Upper lobe of left lung (tissue), 6 donors: ENCODE results near the gene NR3C2. TPM values are rescaled to one million over a fixed set of nuclear protein-coding genes. Genes with fewer than 3 reads are reported as not detected.

Experiments
- ATAC-seq, 2 donors: fragments of 200-7000 bp; cut with Tn5 transposase; one replicate each; pipeline ENCODE4 v1.9.1; 2022; ENCODE audit warnings: mild to moderate bottlenecking in 2 of 2, moderate library complexity in 2 of 2; ENCODE audit not compliant: low FRiP score in 2 of 2
- DNase-seq, 2 donors: peaks; one replicate each; pipeline ENCODE4 v3.0.0-alpha.2; 2019 to 2020
- H3K27ac ChIP-seq, 4 donors: fragments of 200-600 bp; sonication (generic); one replicate each; pipeline ENCODE4 v1.5.1; 2016 to 2019
- H3K27me3 ChIP-seq, 4 donors: fragments of 200-600 bp; sonication (generic); one replicate each; pipeline ENCODE4 v1.5.1; 2017 to 2019
- H3K36me3 ChIP-seq, 4 donors: fragments of 200-600 bp; sonication (generic); one replicate each; pipeline ENCODE4 v1.5.1; 2016 to 2019
- H3K4me1 ChIP-seq, 4 donors: fragments of 200-600 bp; sonication (generic); one replicate each; pipeline ENCODE4 v1.5.1; 2018 to 2019
- H3K4me3 ChIP-seq, 4 donors: fragments of 200-600 bp; sonication (generic); one replicate each; pipeline ENCODE4 v1.5.1; 2017 to 2019; ENCODE audit warnings: mild to moderate bottlenecking in 2 of 4, moderate library complexity in 1 of 4
- H3K9me3 ChIP-seq, 4 donors: fragments of 200-600 bp; sonication (generic); one replicate each; pipeline ENCODE4 v1.5.1; 2018 to 2019
- EP300 ChIP-seq, 4 donors: sonication (generic); formaldehyde crosslinking; IDR thresholded peaks; one replicate each; pipeline ENCODE4 v1.5.1; 2017; ENCODE audit warnings: antibody characterized with exemption in 4 of 4, control low read depth in 2 of 4
- POLR2A ChIP-seq, 4 donors: fragments of 450-650 bp; IDR thresholded peaks; one replicate each; pipeline ENCODE4 v1.5.1; 2016 to 2017; ENCODE audit warnings: antibody characterized with exemption in 4 of 4, mild to moderate bottlenecking in 2 of 4
- POLR2AphosphoS5 ChIP-seq, 2 donors: sonication (generic); formaldehyde crosslinking; IDR thresholded peaks; one replicate each; pipeline ENCODE4 v1.5.1; 2017; ENCODE audit warnings: antibody characterized with exemption in 2 of 2
- WGBS, 2 donors: methylation state at CpG; one replicate each; pipeline ENCODE4 v1.1.5; 2017 to 2018; 5-methylcytosine and 5-hydroxymethylcytosine counted together
- total RNA-seq, 6 donors: library from RNA; depleted of rRNA in 4 of 6; stranded (reverse); fragments of >200 nt in 4 of 6; gene quantifications; one replicate each; pipeline versions ENCODE4 v1.1.0 to v1.2.1, GENCODE V29; 2016 to 2021
- TF ChIP-seq, protein P1 (sequence below), 6 experiments: fragments of 450-650 bp in 4 of 6; fragments of 200-600 bp in 2 of 6; sonication (generic) in 2 of 6; IDR thresholded peaks; one replicate each; pipeline ENCODE4 v1.5.1; 2016 to 2019; ENCODE audit warnings: antibody characterized with exemption in 6 of 6
- donor health status: DM: no; HTN: no; CAD: no; lungs with moderate emphysema.
- donor health status: DM: no; HTN: yes; CAD: no; lungs with severe emphysema.

The NR3C2 gene
- total RNA-seq, 6 donors from 2014 or later: 10.3 to 39.8 (median 23.7) TPM

DNA sequence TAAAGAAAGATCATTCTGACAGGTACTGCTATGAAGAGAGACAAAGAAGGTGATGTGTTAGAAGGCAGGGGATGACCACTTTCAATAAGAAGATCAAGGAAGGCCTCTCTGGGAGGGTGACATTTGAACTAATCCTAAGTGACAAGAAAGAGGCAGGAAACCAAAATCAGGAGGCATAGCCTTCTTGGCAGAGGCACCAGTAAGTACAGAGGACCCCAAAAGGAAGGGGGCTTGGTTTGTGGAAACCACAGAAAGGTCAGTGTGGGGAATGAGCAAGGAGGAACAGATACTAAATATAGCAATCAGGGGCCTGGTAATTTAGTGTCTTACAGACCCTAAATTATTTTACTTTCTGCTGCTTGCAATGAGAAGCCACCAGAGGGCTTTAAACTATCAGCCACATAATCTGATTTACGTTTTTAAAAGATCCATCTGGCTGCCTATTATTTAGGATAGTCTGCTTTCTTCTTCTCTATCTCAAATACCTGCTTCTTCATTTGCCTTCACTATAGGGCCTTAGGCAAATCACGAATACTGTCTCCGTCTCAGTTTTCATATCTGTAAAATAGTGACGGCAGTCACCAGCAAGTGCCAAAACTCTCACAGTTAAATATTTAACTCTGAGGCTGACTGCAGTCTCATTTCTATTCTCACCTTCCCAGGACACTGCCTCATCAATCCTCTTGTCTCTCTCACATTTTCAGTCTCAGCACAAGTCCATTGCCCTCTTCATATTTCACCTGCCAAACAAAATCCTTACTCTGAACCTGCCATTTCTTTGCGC, 16.7 kb downstream of the NR3C2 start:
- ATAC-seq (no peak), DNase-seq (no peak)
- no peaks in the 10 kb centered on the region for H3K27me3 ChIP-seq
- TF ChIP-seq EP300 (IDR thresholded peaks at IDR 0.05) (no peak), POLR2AphosphoS5 (IDR thresholded peaks at IDR 0.05) (no peak), POLR2A (IDR thresholded peaks at IDR 0.05) (no peak)
- TF ChIP-seq, protein P1, sequence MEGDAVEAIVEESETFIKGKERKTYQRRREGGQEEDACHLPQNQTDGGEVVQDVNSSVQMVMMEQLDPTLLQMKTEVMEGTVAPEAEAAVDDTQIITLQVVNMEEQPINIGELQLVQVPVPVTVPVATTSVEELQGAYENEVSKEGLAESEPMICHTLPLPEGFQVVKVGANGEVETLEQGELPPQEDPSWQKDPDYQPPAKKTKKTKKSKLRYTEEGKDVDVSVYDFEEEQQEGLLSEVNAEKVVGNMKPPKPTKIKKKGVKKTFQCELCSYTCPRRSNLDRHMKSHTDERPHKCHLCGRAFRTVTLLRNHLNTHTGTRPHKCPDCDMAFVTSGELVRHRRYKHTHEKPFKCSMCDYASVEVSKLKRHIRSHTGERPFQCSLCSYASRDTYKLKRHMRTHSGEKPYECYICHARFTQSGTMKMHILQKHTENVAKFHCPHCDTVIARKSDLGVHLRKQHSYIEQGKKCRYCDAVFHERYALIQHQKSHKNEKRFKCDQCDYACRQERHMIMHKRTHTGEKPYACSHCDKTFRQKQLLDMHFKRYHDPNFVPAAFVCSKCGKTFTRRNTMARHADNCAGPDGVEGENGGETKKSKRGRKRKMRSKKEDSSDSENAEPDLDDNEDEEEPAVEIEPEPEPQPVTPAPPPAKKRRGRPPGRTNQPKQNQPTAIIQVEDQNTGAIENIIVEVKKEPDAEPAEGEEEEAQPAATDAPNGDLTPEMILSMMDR (IDR thresholded peaks at IDR 0.05): no peak
- H3K27ac ChIP-seq: no peak overlapping the region
- 76 to 77% methylated on average over 5 of the region's 5 CpGs for WGBS, 2 donors
- H3K4me3 ChIP-seq: no peak overlapping the region
- no peaks in the 10 kb centered on the region for H3K9me3 ChIP-seq
- peaks cover 0 to under 1% (median 0%) of the 10 kb centered on the region in 4 donors for H3K4me1 ChIP-seq
- H3K36me3 ChIP-seq: no peaks in the 10 kb centered on the region

DNA sequence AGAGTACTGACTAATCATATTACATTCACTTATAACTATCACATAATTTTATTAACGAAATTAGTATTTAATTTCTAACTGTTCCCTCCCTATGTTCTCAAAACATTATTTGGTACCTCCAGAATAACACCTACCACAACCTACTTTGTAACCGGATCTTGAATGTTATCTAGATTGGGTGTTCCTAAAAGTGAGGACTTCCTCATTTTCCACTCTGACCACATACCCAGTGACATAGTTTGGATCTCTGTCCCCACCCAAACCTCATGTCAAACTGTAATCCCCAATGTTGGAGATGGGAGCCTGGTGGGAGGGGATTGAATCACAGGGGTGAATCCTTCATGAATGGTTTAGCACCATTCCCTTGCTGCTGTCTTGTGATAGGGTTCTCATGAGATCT, 21.8 kb downstream of the NR3C2 start:
- H3K36me3 ChIP-seq: no peaks in the 10 kb centered on the region
- H3K4me1 ChIP-seq: no peaks in the 10 kb centered on the region
- 39 to 62% methylated on average over 2 of the region's 2 CpGs for WGBS, 2 donors
- no peak overlapping the region for H3K27ac ChIP-seq
- TF ChIP-seq POLR2A (IDR thresholded peaks at IDR 0.05) (no peak), EP300 (IDR thresholded peaks at IDR 0.05) (no peak)
- TF ChIP-seq, protein P1 (IDR thresholded peaks at IDR 0.05): no peak
- ATAC-seq (no peak), DNase-seq (no peak)
- H3K9me3 ChIP-seq: no peaks in the 10 kb centered on the region
- H3K4me3 ChIP-seq: no peak overlapping the region
- H3K27me3 ChIP-seq: no peaks in the 10 kb centered on the region

DNA sequence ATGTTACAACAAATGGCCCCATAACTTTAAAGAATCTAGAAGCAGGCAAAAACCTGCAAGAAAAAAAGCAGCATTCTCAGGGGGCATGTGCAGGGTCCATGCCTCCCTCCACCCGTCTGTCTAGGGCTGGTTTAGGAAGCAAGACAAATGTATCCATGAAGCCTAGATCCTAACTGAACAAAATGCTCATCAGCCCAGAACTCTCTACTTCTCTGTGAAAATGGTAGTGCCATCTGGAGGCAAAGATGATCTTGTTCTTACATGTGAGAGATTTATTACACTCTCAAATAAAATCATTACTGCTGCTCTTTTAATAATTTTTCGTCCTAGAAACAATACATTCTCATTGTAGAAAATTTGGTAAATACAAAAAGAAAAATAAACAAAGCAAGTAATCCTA, 26.7 kb downstream of the NR3C2 start:
- Histone ChIP-seq H3K36me3 (no peaks in the 10 kb centered on the region), H3K4me1 (peaks cover 0 to 10% (median 0%) of the 10 kb centered on the region in 4 donors), H3K9me3 (no peaks in the 10 kb centered on the region), H3K27me3 (no peaks in the 10 kb centered on the region), H3K4me3 (no peak overlapping the region), H3K27ac (no peak overlapping the region)
- TF ChIP-seq, protein P1 (IDR thresholded peaks at IDR 0.05): no peak
- TF ChIP-seq POLR2A (IDR thresholded peaks at IDR 0.05): no peak
- TF ChIP-seq POLR2AphosphoS5 (IDR thresholded peaks at IDR 0.05): no peak
- TF ChIP-seq EP300 (IDR thresholded peaks at IDR 0.05): no peak
- 80 to 90% methylated on average over 2 of the region's 2 CpGs for WGBS, 2 donors
- ATAC-seq (no peak), DNase-seq (no peak)

DNA sequence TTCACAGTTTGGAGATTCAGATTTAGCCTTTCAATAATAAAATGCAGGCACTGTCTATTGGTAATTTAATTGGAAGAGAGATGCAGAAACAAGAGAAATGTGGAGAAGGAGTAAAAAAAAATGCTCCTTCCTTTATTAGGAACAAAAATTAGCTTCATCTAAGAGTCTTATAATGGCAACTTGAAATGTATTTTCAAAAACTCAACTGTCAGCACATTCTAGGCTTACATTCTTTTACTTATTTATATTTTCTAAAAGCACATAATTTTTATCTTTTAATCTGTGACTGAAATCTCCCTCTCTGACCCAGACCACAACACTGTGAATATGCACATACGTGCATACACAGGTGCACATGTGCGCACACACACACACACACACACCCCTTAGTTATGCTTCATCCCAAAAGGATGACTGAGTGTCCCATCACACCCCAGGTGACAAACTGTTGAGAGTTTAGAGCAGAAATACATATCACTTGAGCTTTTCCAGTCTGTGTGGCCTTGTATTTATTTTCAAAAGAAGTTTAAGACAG, 29.7 kb downstream of the NR3C2 start:
- no peak for ATAC-seq
- 94 to 100% methylated on average over 2 of the region's 2 CpGs for WGBS, 2 donors

DNA sequence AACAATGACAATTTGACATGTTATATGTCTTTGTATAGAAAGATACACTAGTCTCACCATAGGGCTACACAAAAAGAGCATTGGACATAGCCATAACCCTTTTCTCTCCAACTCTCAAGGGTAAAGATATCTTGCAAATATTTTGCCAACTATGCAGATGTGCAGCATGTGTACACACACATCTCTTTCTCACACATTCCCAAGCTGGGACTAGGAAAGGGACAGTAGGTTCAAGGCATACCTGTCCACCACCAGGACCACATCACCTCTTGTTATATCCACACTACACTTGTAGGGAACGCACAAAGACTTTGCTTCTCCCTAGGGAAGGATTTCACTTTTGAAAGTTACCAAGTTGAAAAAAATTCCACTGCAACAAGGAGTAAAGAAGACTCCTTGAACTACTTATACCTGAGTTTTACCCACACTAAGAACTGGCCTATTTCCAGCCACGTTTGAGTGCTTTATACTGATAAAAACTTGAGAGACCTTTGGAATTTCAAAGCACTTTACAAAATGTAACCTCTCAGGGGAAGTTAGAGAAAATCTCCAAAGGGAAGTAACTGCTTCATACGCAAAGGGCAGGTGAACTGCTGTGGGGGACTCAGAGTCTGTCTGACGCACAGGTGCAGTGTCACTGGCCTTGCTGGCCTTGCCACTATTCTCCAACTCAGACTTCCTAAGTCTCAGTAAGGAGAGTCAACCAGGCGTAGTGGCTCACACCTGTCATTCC, 36.9 kb downstream of the NR3C2 start:
- Histone ChIP-seq H3K4me3 (no peak overlapping the region), H3K27ac (peak overlapping the region in 3 of 4 donors; percentile 5 to 72 (median 61)), H3K36me3 (no peaks in the 10 kb centered on the region), H3K27me3 (no peaks in the 10 kb centered on the region), H3K9me3 (no peaks in the 10 kb centered on the region), H3K4me1 (peaks cover 0 to 8% (median 0%) of the 10 kb centered on the region in 4 donors)
- ATAC-seq: peak; percentile 41 to 89
- WGBS, 2 donors: 59 to 73% methylated on average over 5 of the region's 5 CpGs
- peak in 1 of 2 donors; percentile 47 for DNase-seq
- TF ChIP-seq POLR2AphosphoS5 (IDR thresholded peaks at IDR 0.05): no peak
- TF ChIP-seq POLR2A (IDR thresholded peaks at IDR 0.05): no peak
- TF ChIP-seq EP300 (IDR thresholded peaks at IDR 0.05): no peak
- TF ChIP-seq, protein P1 (IDR thresholded peaks at IDR 0.05): no peak

More for the DNA sequence above, 29.7 kb downstream of the NR3C2 start:
- no peak overlapping the region for H3K4me3 ChIP-seq
- no peak for TF ChIP-seq EP300 (IDR thresholded peaks at IDR 0.05)
- TF ChIP-seq POLR2AphosphoS5 (IDR thresholded peaks at IDR 0.05): no peak
- H3K9me3 ChIP-seq: no peaks in the 10 kb centered on the region
- peaks cover 0 to 10% (median 0%) of the 10 kb centered on the region in 4 donors for H3K4me1 ChIP-seq
- DNase-seq: no peak
- H3K27me3 ChIP-seq: no peaks in the 10 kb centered on the region
- H3K36me3 ChIP-seq: no peaks in the 10 kb centered on the region
- no peak overlapping the region for H3K27ac ChIP-seq
